ENCODE measurements around the gene C3orf20. TPM values are rescaled to one million over a fixed set of nuclear protein-coding genes. Genes with fewer than 3 reads are reported as not detected.

The C3orf20 gene
- total and polyA plus RNA-seq, 2 of the 13 experiments (the other 11 are each of a cell fraction or from before 2014, with no cell fraction given): 0.03 to 0.04 TPM

DNA sequence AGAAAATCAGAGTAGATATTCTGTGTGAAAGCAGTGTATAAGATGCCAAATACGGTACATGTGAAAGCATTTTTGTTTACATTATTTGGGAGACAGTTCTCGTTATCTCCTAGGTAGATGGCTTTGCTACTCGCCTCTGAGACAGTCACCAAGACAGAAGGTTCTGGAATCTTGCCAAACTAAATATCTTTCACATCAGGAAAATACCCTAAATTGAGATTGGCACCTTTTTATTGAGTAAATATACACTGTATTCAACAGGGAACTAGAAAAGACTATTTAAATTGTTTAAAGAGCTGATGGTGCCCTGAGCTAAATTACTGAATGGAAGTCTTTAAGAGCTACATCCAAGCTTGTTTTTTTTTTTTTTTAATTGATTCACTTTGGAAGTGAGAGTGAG is 147.2 kb downstream of the C3orf20 start:
- intact Hi-C loops (cut with micrococcal nuclease; ENCODE audit: unreplicated experiment): no loop called here
- CTCF ChIA-PET (ENCODE audit: low intra/inter-chr PET ratio, low total read pairs): no interaction called here
- peaks cover 0 to 35% of the 10 kb centered on the region in 2 experiments; a peak in 4 of 5 replicates for H3K27me3 ChIP-seq (ENCODE audit: control insufficient read depth in 1 of 2, insufficient read depth in 2 of 2, low read length in 2 of 2)
- POLR2A ChIA-PET: no interaction called here
- no peak for FAIRE-seq
- ATAC-seq: no peak
- H3K4me3 ChIP-seq (replicated peaks in 1 of 3; ENCODE audit: insufficient read depth in 1 of 3, low read depth in 2 of 3, low read length in 3 of 3): no peak overlapping the region
- no peak overlapping the region for H2AFZ ChIP-seq (ENCODE audit: low read length)
- no peak overlapping the region for H3K4me2 ChIP-seq (ENCODE audit: low read depth, low read length)
- no peaks in the 10 kb centered on the region; a peak in 1 of 5 replicates for H3K36me3 ChIP-seq (replicated peaks in 1 of 2; ENCODE audit: control insufficient read depth in 1 of 2, insufficient read depth in 2 of 2, low read length in 2 of 2)
- H4K20me1 ChIP-seq (ENCODE audit: insufficient read depth, low read length): no peaks in the 10 kb centered on the region
- TF ChIP-seq YY1 (IDR thresholded peaks at IDR 0.05; ENCODE audit: insufficient read depth, insufficient replicate concordance, low read depth, low read length) (no peak), ZBTB7B (CRISPR knock-in tag; IDR thresholded peaks at IDR 0.05) (no peak), BRD4 (CRISPR knock-in tag; IDR thresholded peaks at IDR 0.05) (no peak), NONO (IDR thresholded peaks at IDR 0.05) (no peak), NONO (CRISPR knock-in tag; conservative IDR thresholded peaks at IDR 0.05) (no peak), FIP1L1 (IDR thresholded peaks at IDR 0.05; ENCODE audit: borderline replicate concordance, insufficient read depth, low read depth, low read length) (no peak), ZNF577 (CRISPR knock-in tag; IDR thresholded peaks at IDR 0.05; ENCODE audit: borderline replicate concordance, low read depth) (no peak), GABPB1 (CRISPR knock-in tag; IDR thresholded peaks at IDR 0.05) (no peak), ZNF709 (CRISPR knock-in tag; IDR thresholded peaks at IDR 0.05) (no peak)
- TF ChIP-seq, protein P1, sequence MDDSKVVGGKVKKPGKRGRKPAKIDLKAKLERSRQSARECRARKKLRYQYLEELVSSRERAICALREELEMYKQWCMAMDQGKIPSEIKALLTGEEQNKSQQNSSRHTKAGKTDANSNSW (CRISPR knock-in tag; IDR thresholded peaks at IDR 0.05; ENCODE audit: borderline replicate concordance): no peak
- TF ChIP-seq, protein P2, sequence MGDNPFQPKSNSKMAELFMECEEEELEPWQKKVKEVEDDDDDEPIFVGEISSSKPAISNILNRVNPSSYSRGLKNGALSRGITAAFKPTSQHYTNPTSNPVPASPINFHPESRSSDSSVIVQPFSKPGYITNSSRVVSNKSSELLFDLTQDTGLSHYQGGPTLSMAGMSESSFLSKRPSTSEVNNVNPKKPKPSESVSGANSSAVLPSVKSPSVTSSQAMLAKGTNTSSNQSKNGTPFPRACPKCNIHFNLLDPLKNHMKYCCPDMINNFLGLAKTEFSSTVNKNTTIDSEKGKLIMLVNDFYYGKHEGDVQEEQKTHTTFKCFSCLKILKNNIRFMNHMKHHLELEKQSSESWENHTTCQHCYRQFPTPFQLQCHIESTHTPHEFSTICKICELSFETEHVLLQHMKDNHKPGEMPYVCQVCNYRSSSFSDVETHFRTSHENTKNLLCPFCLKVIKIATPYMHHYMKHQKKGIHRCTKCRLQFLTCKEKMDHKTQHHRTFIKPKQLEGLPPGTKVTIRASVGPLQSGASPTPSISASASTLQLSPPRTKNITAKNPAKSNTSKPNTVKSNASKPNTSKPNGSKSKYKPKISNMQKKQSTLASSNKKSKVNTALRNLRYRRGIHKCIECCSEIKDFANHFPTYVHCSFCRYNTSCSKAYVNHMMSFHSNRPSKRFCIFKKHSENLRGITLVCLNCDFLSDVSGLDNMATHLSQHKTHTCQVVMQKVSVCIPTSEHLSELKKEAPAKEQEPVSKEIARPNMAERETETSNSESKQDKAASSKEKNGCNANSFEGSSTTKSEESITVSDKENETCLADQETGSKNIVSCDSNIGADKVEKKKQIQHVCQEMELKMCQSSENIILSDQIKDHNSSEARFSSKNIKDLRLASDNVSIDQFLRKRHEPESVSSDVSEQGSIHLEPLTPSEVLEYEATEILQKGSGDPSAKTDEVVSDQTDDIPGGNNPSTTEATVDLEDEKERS (CRISPR knock-in tag; IDR thresholded peaks at IDR 0.05): no peak
- TF ChIP-seq, protein P3, sequence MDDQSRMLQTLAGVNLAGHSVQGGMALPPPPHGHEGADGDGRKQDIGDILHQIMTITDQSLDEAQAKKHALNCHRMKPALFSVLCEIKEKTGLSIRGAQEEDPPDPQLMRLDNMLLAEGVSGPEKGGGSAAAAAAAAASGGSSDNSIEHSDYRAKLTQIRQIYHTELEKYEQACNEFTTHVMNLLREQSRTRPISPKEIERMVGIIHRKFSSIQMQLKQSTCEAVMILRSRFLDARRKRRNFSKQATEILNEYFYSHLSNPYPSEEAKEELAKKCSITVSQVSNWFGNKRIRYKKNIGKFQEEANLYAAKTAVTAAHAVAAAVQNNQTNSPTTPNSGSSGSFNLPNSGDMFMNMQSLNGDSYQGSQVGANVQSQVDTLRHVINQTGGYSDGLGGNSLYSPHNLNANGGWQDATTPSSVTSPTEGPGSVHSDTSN (CRISPR knock-in tag; IDR thresholded peaks at IDR 0.05; ENCODE audit: borderline replicate concordance): no peak
- TF ChIP-seq, protein P4, sequence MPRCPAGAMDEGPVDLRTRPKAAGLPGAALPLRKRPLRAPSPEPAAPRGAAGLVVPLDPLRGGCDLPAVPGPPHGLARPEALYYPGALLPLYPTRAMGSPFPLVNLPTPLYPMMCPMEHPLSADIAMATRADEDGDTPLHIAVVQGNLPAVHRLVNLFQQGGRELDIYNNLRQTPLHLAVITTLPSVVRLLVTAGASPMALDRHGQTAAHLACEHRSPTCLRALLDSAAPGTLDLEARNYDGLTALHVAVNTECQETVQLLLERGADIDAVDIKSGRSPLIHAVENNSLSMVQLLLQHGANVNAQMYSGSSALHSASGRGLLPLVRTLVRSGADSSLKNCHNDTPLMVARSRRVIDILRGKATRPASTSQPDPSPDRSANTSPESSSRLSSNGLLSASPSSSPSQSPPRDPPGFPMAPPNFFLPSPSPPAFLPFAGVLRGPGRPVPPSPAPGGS (CRISPR knock-in tag; IDR thresholded peaks at IDR 0.05): no peak
- 15% methylated on average over 3 of the region's 3 CpGs for WGBS (ENCODE audit: low lambda C conversion rate)
- in situ Hi-C loops (cut with HindIII; ENCODE audit: extremely low pct_ligation_motif_present, low pct_unique_long_range_greater_than_20kb): no loop called here
- no peaks in the 10 kb centered on the region for H3K4me1 ChIP-seq (ENCODE audit: insufficient read depth, low read length)
- H3K27ac ChIP-seq (ENCODE audit: extremely low read length, insufficient read depth, low read length): no peak overlapping the region
- H3K79me2 ChIP-seq (ENCODE audit: insufficient read depth, low read length): no peaks in the 10 kb centered on the region
- BruUV-seq (replicated peaks): no TSS peak
- DNase-seq (ENCODE audit: low spot score): no peak
- H3K9me3 ChIP-seq (ENCODE audit: low read length): no peaks in the 10 kb centered on the region
- no peak overlapping the region for H3K9ac ChIP-seq (ENCODE audit: insufficient read depth, low read depth, low read length)

All from HepG2 (cell line).